Neural progenitor cell (in vitro differentiated cells): ENCODE data around the gene TRIP12.

ENCODE experiments used
- EZH2phosphoT487 ChIP-seq: fragments of 200-600 bp; sonication (generic); IDR thresholded peaks from 2 replicates; pipeline ENCODE4 v1.6.1; 2017; ENCODE audit warnings: antibody characterized with exemption
- TF ChIP-seq, protein P1 (sequence below): fragments of 200-600 bp; sonication (generic); IDR thresholded peaks from 2 replicates; pipeline ENCODE4 v1.5.1; 2017; ENCODE audit warnings: antibody characterized with exemption, mild to moderate bottlenecking

DNA sequence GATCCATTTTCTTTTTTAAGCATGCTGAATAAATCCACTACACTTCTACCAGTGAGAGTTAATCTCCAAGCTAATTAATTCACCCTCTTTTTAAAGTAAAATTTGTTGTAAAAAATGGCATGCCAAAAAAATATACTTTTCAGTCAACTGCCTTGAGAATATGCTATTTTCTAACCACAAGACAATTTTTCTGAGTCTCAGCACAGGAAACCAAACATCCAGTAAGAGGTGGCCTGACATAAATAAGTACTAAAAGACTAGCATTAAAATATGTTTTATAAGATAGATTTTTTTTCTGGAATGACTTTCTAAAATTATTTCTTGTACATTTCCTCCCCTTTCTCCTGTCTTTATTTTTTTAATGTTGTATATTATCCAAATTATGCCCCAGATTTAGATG lies 3.4 kb upstream of the TRIP12 start:
- TF ChIP-seq, protein P1, sequence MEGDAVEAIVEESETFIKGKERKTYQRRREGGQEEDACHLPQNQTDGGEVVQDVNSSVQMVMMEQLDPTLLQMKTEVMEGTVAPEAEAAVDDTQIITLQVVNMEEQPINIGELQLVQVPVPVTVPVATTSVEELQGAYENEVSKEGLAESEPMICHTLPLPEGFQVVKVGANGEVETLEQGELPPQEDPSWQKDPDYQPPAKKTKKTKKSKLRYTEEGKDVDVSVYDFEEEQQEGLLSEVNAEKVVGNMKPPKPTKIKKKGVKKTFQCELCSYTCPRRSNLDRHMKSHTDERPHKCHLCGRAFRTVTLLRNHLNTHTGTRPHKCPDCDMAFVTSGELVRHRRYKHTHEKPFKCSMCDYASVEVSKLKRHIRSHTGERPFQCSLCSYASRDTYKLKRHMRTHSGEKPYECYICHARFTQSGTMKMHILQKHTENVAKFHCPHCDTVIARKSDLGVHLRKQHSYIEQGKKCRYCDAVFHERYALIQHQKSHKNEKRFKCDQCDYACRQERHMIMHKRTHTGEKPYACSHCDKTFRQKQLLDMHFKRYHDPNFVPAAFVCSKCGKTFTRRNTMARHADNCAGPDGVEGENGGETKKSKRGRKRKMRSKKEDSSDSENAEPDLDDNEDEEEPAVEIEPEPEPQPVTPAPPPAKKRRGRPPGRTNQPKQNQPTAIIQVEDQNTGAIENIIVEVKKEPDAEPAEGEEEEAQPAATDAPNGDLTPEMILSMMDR, result no peak
- TF ChIP-seq EZH2phosphoT487, result no peak
